Pancreas (tissue), 10 donors: ENCODE data around the gene NEUROG1. TPM values are rescaled to one million over a fixed set of nuclear protein-coding genes. Genes with fewer than 3 reads are reported as not detected.

ENCODE experiments used
- ATAC-seq, 4 donors: fragments of 200-7000 bp; cut with Tn5 transposase; one replicate each; pipeline versions ENCODE4 v1.8.0 to v1.9.1; 2020; ENCODE audit warnings: mild to moderate bottlenecking in 4 of 4, moderate library complexity in 4 of 4
- DNase-seq, 6 donors: peaks; one replicate each; pipeline ENCODE4 v3.0.0-alpha.2; 2020
- FAIRE-seq: peaks from 2 replicates; lab custom pipeline; 2012; peaks lifted over from hg19 to GRCh38; lab: Jason Lieb, UNC
- H3K27ac ChIP-seq, 4 donors: fragments of 200-600 bp; sonication (generic); 1 replicate in 3 of 4; 2 replicates in 1 of 4; pipeline versions ENCODE4 v1.5.0 to v1.8.0; 2020
- H3K27me3 ChIP-seq, 4 donors: fragments of 200-600 bp; one replicate each; pipeline ENCODE4 v1.8.0; 2021
- H3K36me3 ChIP-seq, 3 donors: fragments of 200-600 bp; sonication (generic) in 1 of 3; one replicate each; pipeline versions ENCODE4 v1.5.0 to v1.8.0; 2020 to 2021
- H3K4me1 ChIP-seq, 3 donors: fragments of 200-600 bp; one replicate each; pipeline ENCODE4 v1.8.0; 2021
- H3K4me3 ChIP-seq, 4 donors: fragments of 200-600 bp; sonication (generic) in 2 of 4; one replicate each; pipeline versions ENCODE4 v1.5.0 to v1.8.0; 2020 to 2021
- H3K9me3 ChIP-seq, 4 donors: fragments of 200-600 bp; one replicate each; pipeline ENCODE4 v1.8.0; 2021
- CTCF ChIP-seq, 4 donors: fragments of 200-600 bp; sonication (generic) in 3 of 4; IDR thresholded peaks; one replicate each; pipeline versions ENCODE4 v1.5.0 to v1.8.0; 2021; ENCODE audit warnings: antibody characterized with exemption in 4 of 4
- WGBS, 2 donors: extraction: QIAGEN DNeasy Blood & Tissue Kit; methylation state at CpG; one replicate each; pipeline ENCODE4 v1.1.7; 2013; 5-methylcytosine and 5-hydroxymethylcytosine counted together
- intact Hi-C, 3 donors: fragments of 100-400 bp; cut with DNase I; formaldehyde crosslinking; loops; one replicate each; pipeline versions ENCODE4 v1.11.1 to v1.14.2; 2022
- polyA plus RNA-seq, 2 donors: library from polyadenylated mRNA; stranded (reverse); fragments of 200-250 nt; gene quantifications; one replicate each; pipeline ENCODE4 v1.2.3, GENCODE V29; 2013
- total RNA-seq, 6 donors: library from RNA; stranded (reverse); fragmentation: NEBNext Ultra II Directional in 4 of 6; extraction: Animal tissue kit (Norgen Biotek cat#: 25700) in 4 of 6; gene quantifications; one replicate each; pipeline versions ENCODE4 v1.2.1 to v1.2.4, GENCODE V29; 2021 to 2023
- donor health status: healthy with polysubstance abuse.
- donor health status: DM: no; HTN: no; CAD: no; lungs with moderate emphysema.
- donor health status: DM: no; HTN: no; CAD: no.
- donor health status: control.
- donor health status: control.
- donor health status: Bipolar disorder and iron deficiency.
- donor health status: DM: yes; HTN: yes; CAD: no.
- donor health status: DM: no; HTN: no; CAD: no.
- donor health status: DM: no; HTN: no; CAD: no.
- donor health status: DM: yes; HTN: yes; CAD: no.

NEUROG1 gene
- total and polyA plus RNA-seq, 8 donors: not detected

- Histone ChIP-seq H3K4me3 (no peak overlapping the region), H3K27me3 (peaks cover 0 to 5% (median 2%) of the 10 kb centered on the region in 4 donors), H3K36me3 (no peaks in the 10 kb centered on the region), H3K9me3 (no peaks in the 10 kb centered on the region), H3K27ac (no peak overlapping the region), H3K4me1 (no peaks in the 10 kb centered on the region)
- DNase-seq (no peak), FAIRE-seq (no peak), ATAC-seq (no peak)
- intact Hi-C loops: no loop called here
- TF ChIP-seq CTCF (IDR thresholded peaks at IDR 0.05): no peak
- 55 to 58% methylated on average over 11 of the region's 11 CpGs for WGBS, 2 donors
These were observed 21.5 kb upstream of the NEUROG1 start for GRCh38 chr5:135557076-135557838.

- DNase-seq (no peak), FAIRE-seq (no peak), ATAC-seq (no peak)
- Histone ChIP-seq H3K4me3 (no peak overlapping the region), H3K36me3 (no peaks in the 10 kb centered on the region), H3K27me3 (peaks cover 0 to 5% (median 2%) of the 10 kb centered on the region in 4 donors), H3K4me1 (no peaks in the 10 kb centered on the region), H3K27ac (no peak overlapping the region), H3K9me3 (no peaks in the 10 kb centered on the region)
- 60 to 64% methylated on average over 7 of the region's 7 CpGs for WGBS, 2 donors
- TF ChIP-seq CTCF (IDR thresholded peaks at IDR 0.05): no peak
- intact Hi-C loops: no loop called here
These were observed 20.9 kb upstream of the NEUROG1 start for GRCh38 chr5:135556620-135557019.

GRCh38 chr5:135555530-135555929 lies 19.8 kb upstream of the NEUROG1 start:
- Histone ChIP-seq H3K4me1 (no peaks in the 10 kb centered on the region), H3K36me3 (no peaks in the 10 kb centered on the region), H3K27ac (no peak overlapping the region), H3K4me3 (no peak overlapping the region), H3K9me3 (no peaks in the 10 kb centered on the region), H3K27me3 (peaks cover 0 to 5% (median 2%) of the 10 kb centered on the region in 4 donors)
- FAIRE-seq (no peak), ATAC-seq (no peak), DNase-seq (no peak)
- whole genome bisulfite sequencing, 2 donors: 71 to 79% methylated on average over 2 of the region's 2 CpGs
- no peak for TF ChIP-seq CTCF (IDR thresholded peaks at IDR 0.05)
- intact Hi-C loops: no loop called here

GRCh38 chr5:135553688-135554462 lies 18.1 kb upstream of the NEUROG1 start:
- H3K4me3 ChIP-seq: no peak overlapping the region
- no peak overlapping the region for H3K27ac ChIP-seq
- H3K27me3 ChIP-seq: peaks cover 0 to 2% (median under 1%) of the 10 kb centered on the region in 4 donors
- H3K9me3 ChIP-seq: no peaks in the 10 kb centered on the region
- no peaks in the 10 kb centered on the region for H3K4me1 ChIP-seq
- ATAC-seq: peak in 3 of 4 donors; percentile 70 to 75 (median 72)
- DNase-seq: no peak
- intact Hi-C loops: loop anchor here in 1 of 3 donors (5.0 kb wide), 1 partner anchor 87 kb away; no protein-coding TSS in a partner anchor
- 15 to 17% methylated on average over 8 of the region's 8 CpGs for WGBS, 2 donors
- TF ChIP-seq CTCF (IDR thresholded peaks at IDR 0.05): no peak
- no peaks in the 10 kb centered on the region for H3K36me3 ChIP-seq
- FAIRE-seq: no peak
